ENCODE measurements around the gene DPP4. TPM values are rescaled to one million over a fixed set of nuclear protein-coding genes. Genes with fewer than 3 reads are reported as not detected.

DPP4 gene
- total and polyA plus RNA-seq, 2 of the 4 experiments (the other 2 are of a cell fraction): 13.2 to 19.0 TPM

- Histone ChIP-seq H2AK5ac (ENCODE audit: low read depth, low read length) (no peak overlapping the region), H3K9me1 (ENCODE audit: insufficient read depth, low read length) (no peaks in the 10 kb centered on the region), H3K4ac (ENCODE audit: low read depth, low read length) (no peak overlapping the region), H2BK20ac (ENCODE audit: low read depth, low read length) (no peak overlapping the region), H4K20me1 (ENCODE audit: insufficient read depth, low read length) (no peaks in the 10 kb centered on the region), H3K9me3 (ENCODE audit: control insufficient read depth, insufficient read depth, low read length) (peaks cover 8% of the 10 kb centered on the region), H3K9ac (ENCODE audit: low read depth, low read length) (no peak overlapping the region), H3K4me2 (ENCODE audit: low read depth, low read length) (no peak overlapping the region), H3K18ac (ENCODE audit: low read depth, low read length) (no peak overlapping the region), H3K79me1 (ENCODE audit: low read depth in 1 of 2, low read length in 2 of 2) (no peaks in the 10 kb centered on the region; a peak in 1 of 4 replicates), H2BK5ac (ENCODE audit: low read depth, low read length, poor library complexity, severe bottlenecking) (no peak overlapping the region), H2BK120ac (ENCODE audit: low read depth, low read length) (no peak overlapping the region), H4K8ac (ENCODE audit: low read depth in 2 of 2, low read length in 2 of 2) (no peak overlapping the region), H3K36me3 (ENCODE audit: control insufficient read depth, insufficient read depth, low read length) (no peaks in the 10 kb centered on the region), H3K56ac (ENCODE audit: extremely low read depth, insufficient read depth, low read length) (no peak overlapping the region), H3K23ac (ENCODE audit: low read depth, low read length) (no peak overlapping the region), H2AK9ac (replicated peaks; ENCODE audit: low read depth, low read length, poor library complexity) (peak overlapping the region; percentile 75), H2AFZ (replicated peaks; ENCODE audit: low read length, poor library complexity) (no peak overlapping the region), H3K27me3 (ENCODE audit: control insufficient read depth, insufficient read depth, low read length) (no peaks in the 10 kb centered on the region), H4K5ac (ENCODE audit: low read depth, low read length) (no peak overlapping the region), H3K4me1 (ENCODE audit: control insufficient read depth, insufficient read depth, low read length) (no peaks in the 10 kb centered on the region), H4K91ac (ENCODE audit: insufficient read depth, low read depth, low read length) (no peak overlapping the region), H2BK15ac (ENCODE audit: low read depth, low read length) (no peak overlapping the region), H3K27ac (ENCODE audit: insufficient read depth, low read length) (no peak overlapping the region), H3K4me3 (ENCODE audit: insufficient read depth, low read depth, low read length) (no peak overlapping the region), H3K14ac (replicated peaks; ENCODE audit: low read depth, low read length) (no peak overlapping the region)
- BruUV-seq (replicated peaks): no TSS peak
- ATAC-seq (ENCODE audit: low read depth) (no peak), DNase-seq (no peak)
- in situ Hi-C loops (cut with MboI; ENCODE audit: low sequenced_read_pairs): no loop called here
- intact Hi-C loops (cut with micrococcal nuclease): loop anchor here (5.0 kb wide), 1 partner anchor 56 kb away; no protein-coding TSS in a partner anchor
- 90% methylated on average over 3 of the region's 6 CpGs; no CpG with 5 or more reads in 1 of the 2 experiments for WGBS, 2 experiments (ENCODE audit: extremely low coverage in 2 of 2, insufficient read length in 1 of 2)
- dilution Hi-C loops (cut with HindIII; ENCODE audit: low sequenced_read_pairs, unreplicated experiment): no loop called here
- POLR2A ChIA-PET (ENCODE audit: unreplicated experiment): no interaction called here
- TF ChIP-seq NFE2L2 (IDR thresholded peaks at IDR 0.05; ENCODE audit: low read depth, low read length): no peak
- TF ChIP-seq POLR2A (IDR thresholded peaks at IDR 0.05; ENCODE audit: low read depth, low read length): no peak
- TF ChIP-seq MAFK (IDR thresholded peaks at IDR 0.05; ENCODE audit: low read depth, low read length): no peak
- TF ChIP-seq BHLHE40 (IDR thresholded peaks at IDR 0.05; ENCODE audit: low read depth, low read length): no peak
- no peak for TF ChIP-seq FOS (IDR thresholded peaks at IDR 0.05; ENCODE audit: low read depth, low read length)
- no peak for TF ChIP-seq USF2 (IDR thresholded peaks at IDR 0.05; ENCODE audit: low read depth, low read length)
- TF ChIP-seq RAD21 (IDR thresholded peaks at IDR 0.05; ENCODE audit: low read length): no peak
- TF ChIP-seq CHD1 (IDR thresholded peaks at IDR 0.05; ENCODE audit: low read depth, low read length): no peak
- TF ChIP-seq, protein P1, sequence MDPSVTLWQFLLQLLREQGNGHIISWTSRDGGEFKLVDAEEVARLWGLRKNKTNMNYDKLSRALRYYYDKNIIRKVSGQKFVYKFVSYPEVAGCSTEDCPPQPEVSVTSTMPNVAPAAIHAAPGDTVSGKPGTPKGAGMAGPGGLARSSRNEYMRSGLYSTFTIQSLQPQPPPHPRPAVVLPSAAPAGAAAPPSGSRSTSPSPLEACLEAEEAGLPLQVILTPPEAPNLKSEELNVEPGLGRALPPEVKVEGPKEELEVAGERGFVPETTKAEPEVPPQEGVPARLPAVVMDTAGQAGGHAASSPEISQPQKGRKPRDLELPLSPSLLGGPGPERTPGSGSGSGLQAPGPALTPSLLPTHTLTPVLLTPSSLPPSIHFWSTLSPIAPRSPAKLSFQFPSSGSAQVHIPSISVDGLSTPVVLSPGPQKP (IDR thresholded peaks at IDR 0.05; ENCODE audit: borderline replicate concordance, low read depth, low read length): no peak
- TF ChIP-seq MAZ (IDR thresholded peaks at IDR 0.05; ENCODE audit: borderline replicate concordance, low read depth, low read length): no peak
- no peak for TF ChIP-seq CEBPB (IDR thresholded peaks at IDR 0.05; ENCODE audit: low read depth, low read length)
- no peak for TF ChIP-seq SMC3 (IDR thresholded peaks at IDR 0.05; ENCODE audit: low read depth, low read length)
- TF ChIP-seq RCOR1 (IDR thresholded peaks at IDR 0.05; ENCODE audit: insufficient replicate concordance, low read length): no peak
- TF ChIP-seq RFX5 (IDR thresholded peaks at IDR 0.05; ENCODE audit: low read depth, low read length): no peak
- CTCF ChIA-PET: no interaction called here
Observed at GRCh38 chr2:162053066-162053807, 20.8 kb downstream of the DPP4 start.
